Osteoblast (primary cell): ENCODE data around the gene TUSC7. TPM values are rescaled to one million over a fixed set of nuclear protein-coding genes. Genes with fewer than 3 reads are reported as not detected.

Experiments used
- DNase-seq: peaks from one replicate; pipeline ENCODE4 v3.0.0; 2011; ENCODE audit warnings: low spot score, mixed read lengths; ENCODE audit not compliant: insufficient read length; ENCODE audit errors: missing footprints
- H2AFZ ChIP-seq: 2 replicates; pipeline ENCODE4 v1.6.0; 2011; ENCODE audit warnings: mild to moderate bottlenecking, low read length
- H3K27ac ChIP-seq: 2 replicates; pipeline ENCODE4 v1.5.1; 2011; ENCODE audit warnings: mild to moderate bottlenecking, low read depth, low read length, moderate library complexity
- H3K27me3 ChIP-seq: 2 replicates; pipeline ENCODE4 v1.6.0; 2012; ENCODE audit warnings: mild to moderate bottlenecking, control low read depth, inconsistent platforms, low read length, moderate library complexity; ENCODE audit not compliant: insufficient read depth
- H3K36me3 ChIP-seq: 2 replicates; pipeline ENCODE4 v1.5.1; 2011; ENCODE audit warnings: mild to moderate bottlenecking, low read length, control low read depth, moderate library complexity; ENCODE audit not compliant: insufficient read depth
- H3K4me1 ChIP-seq: 2 replicates; pipeline ENCODE4 v1.5.1; 2011; ENCODE audit warnings: mild to moderate bottlenecking, low read length, control low read depth, moderate library complexity; ENCODE audit not compliant: insufficient read depth
- H3K4me2 ChIP-seq: 2 replicates; pipeline ENCODE4 v1.6.0; 2011; ENCODE audit warnings: mild to moderate bottlenecking, low read length; ENCODE audit not compliant: insufficient read depth
- H3K4me3 ChIP-seq: fragments of 200-600 bp; sonication (generic); 3 replicates; pipeline ENCODE4 v1.5.1; 2012; ENCODE audit warnings: mild to moderate bottlenecking, low read length, inconsistent platforms; ENCODE audit not compliant: insufficient read depth
- H3K79me2 ChIP-seq: 2 replicates; pipeline ENCODE4 v1.6.0; 2012; ENCODE audit warnings: mild to moderate bottlenecking, low read length, control low read depth, inconsistent platforms; ENCODE audit not compliant: insufficient read depth
- H3K9me3 ChIP-seq: 2 replicates; pipeline ENCODE4 v1.5.1; 2011; ENCODE audit warnings: low read depth, low read length, control low read depth
- H4K20me1 ChIP-seq: 2 replicates; pipeline ENCODE4 v1.6.0; 2012; ENCODE audit warnings: mild to moderate bottlenecking, low read length, control low read depth; ENCODE audit not compliant: insufficient read depth
- total RNA-seq: library from RNA; depleted of rRNA; stranded (reverse); fragments of >200 nt; gene quantifications from 2 replicates; pipeline ENCODE4 v1.2.3, GENCODE V29; 2012
- TF ChIP-seq, protein P1 (sequence below): IDR thresholded peaks from 2 replicates; pipeline ENCODE4 v1.5.1; 2011; ENCODE audit warnings: mild to moderate bottlenecking, low read depth, low read length, moderate library complexity; ENCODE audit errors: extremely low read depth

TUSC7 gene
- total RNA-seq, 1 donor, result not detected

DNA sequence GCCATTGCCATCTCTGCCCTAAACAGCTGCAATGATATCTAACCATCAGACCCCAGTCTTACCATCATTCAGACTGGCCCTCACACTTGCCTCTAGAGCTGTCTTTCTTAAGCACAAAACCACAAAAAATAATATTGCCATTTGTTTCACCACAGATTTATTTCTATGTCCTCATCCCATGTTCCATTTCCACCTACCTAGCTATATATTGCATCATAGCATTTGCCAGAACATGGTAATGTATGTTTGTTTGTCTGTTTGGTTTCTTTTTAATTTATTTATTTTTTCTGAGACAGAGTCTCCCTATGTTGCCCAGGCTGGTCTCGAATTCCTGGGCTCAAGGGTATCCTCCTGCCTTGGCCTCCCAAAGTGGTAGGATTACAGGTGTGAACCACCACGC is 18.5 kb upstream of the TUSC7 start:
- no peaks in the 10 kb centered on the region for H3K36me3 ChIP-seq
- H3K9me3 ChIP-seq, result no peaks in the 10 kb centered on the region
- H3K27me3 ChIP-seq, result no peaks in the 10 kb centered on the region
- TF ChIP-seq, protein P1, sequence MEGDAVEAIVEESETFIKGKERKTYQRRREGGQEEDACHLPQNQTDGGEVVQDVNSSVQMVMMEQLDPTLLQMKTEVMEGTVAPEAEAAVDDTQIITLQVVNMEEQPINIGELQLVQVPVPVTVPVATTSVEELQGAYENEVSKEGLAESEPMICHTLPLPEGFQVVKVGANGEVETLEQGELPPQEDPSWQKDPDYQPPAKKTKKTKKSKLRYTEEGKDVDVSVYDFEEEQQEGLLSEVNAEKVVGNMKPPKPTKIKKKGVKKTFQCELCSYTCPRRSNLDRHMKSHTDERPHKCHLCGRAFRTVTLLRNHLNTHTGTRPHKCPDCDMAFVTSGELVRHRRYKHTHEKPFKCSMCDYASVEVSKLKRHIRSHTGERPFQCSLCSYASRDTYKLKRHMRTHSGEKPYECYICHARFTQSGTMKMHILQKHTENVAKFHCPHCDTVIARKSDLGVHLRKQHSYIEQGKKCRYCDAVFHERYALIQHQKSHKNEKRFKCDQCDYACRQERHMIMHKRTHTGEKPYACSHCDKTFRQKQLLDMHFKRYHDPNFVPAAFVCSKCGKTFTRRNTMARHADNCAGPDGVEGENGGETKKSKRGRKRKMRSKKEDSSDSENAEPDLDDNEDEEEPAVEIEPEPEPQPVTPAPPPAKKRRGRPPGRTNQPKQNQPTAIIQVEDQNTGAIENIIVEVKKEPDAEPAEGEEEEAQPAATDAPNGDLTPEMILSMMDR, result no peak
- DNase-seq, result no peak
- H3K4me3 ChIP-seq, result no peak overlapping the region
- no peak overlapping the region for H2AFZ ChIP-seq
- H3K79me2 ChIP-seq, result no peaks in the 10 kb centered on the region
- no peaks in the 10 kb centered on the region for H3K4me1 ChIP-seq
- H4K20me1 ChIP-seq, result no peaks in the 10 kb centered on the region
- no peak overlapping the region for H3K4me2 ChIP-seq
- H3K27ac ChIP-seq, result no peak overlapping the region

DNA sequence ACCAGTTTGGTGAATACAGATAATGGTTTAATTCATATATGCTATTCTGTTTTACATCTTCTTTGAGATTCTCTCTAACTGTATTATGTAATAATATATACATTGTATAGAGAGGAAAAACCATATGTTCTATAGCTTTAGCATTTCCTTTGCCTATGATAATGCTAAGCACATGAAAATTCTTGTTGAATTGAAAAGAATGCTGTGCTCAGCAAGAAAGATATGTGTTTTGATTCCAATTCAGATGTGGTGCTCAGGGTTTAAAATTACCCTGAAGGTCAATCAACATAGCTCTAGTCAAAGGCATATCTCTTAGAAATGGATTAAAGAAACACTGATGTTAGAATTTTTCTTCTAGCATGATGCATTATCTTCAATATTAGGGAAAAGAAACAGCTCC is 8.5 kb upstream of the TUSC7 start:
- no peak for DNase-seq
- Histone ChIP-seq H2AFZ (no peak overlapping the region), H3K27me3 (no peaks in the 10 kb centered on the region), H3K4me2 (no peak overlapping the region), H3K36me3 (no peaks in the 10 kb centered on the region), H4K20me1 (no peaks in the 10 kb centered on the region), H3K4me3 (no peak overlapping the region), H3K27ac (no peak overlapping the region), H3K9me3 (no peaks in the 10 kb centered on the region), H3K4me1 (no peaks in the 10 kb centered on the region), H3K79me2 (no peaks in the 10 kb centered on the region)
- TF ChIP-seq, protein P1, result no peak

DNA sequence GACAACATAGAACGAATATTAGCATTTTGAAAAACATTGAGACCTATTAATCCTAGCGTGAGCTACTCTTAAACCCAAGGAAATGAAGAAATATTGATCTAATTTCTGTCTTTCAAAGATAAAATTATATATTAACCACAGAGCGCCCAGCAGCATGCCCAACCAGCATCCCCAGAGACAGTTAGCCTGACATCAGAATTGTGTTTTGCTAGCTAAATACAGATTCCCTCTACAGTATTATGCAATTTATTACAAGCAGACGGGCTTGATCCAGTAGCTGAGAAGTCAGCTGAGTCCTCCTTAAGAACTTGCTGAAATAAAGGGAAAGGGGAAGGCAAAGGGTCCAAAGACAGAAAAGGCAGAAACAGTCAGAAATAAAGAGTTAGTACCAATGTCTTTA is 7.2 kb upstream of the TUSC7 start:
- Histone ChIP-seq H3K36me3 (no peaks in the 10 kb centered on the region), H3K4me2 (no peak overlapping the region), H3K4me1 (no peaks in the 10 kb centered on the region), H3K9me3 (no peaks in the 10 kb centered on the region), H3K27ac (no peak overlapping the region), H3K4me3 (no peak overlapping the region), H2AFZ (no peak overlapping the region), H3K79me2 (no peaks in the 10 kb centered on the region), H3K27me3 (no peaks in the 10 kb centered on the region), H4K20me1 (no peaks in the 10 kb centered on the region)
- DNase-seq, result no peak
- TF ChIP-seq, protein P1, result no peak

DNA sequence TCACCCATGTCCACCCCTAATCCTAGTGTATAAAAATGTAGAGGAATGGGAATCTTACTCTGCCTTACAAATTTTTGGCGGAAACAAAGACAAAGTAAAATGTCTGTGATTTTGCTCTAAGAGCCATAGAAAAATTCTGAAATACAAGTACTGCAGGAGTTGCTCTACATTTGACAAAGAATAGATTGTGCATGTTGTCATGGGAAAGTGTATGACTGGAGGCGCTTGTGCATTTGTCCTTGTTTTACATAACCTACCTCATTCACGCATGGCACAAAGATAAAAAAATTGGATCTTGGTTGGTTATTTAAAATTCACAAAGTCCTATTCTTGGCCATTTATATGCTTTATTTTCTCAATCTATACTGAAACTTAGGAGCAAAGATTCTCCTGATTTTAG is 2.0 kb upstream of the TUSC7 start:
- no peaks in the 10 kb centered on the region for H3K36me3 ChIP-seq
- H3K79me2 ChIP-seq, result no peaks in the 10 kb centered on the region
- no peak for DNase-seq
- TF ChIP-seq, protein P1, result no peak
- no peaks in the 10 kb centered on the region for H3K27me3 ChIP-seq
- no peak overlapping the region for H3K4me2 ChIP-seq
- H3K9me3 ChIP-seq, result no peaks in the 10 kb centered on the region
- H3K27ac ChIP-seq, result no peak overlapping the region
- H4K20me1 ChIP-seq, result no peaks in the 10 kb centered on the region
- H2AFZ ChIP-seq, result no peak overlapping the region
- no peak overlapping the region for H3K4me3 ChIP-seq
- H3K4me1 ChIP-seq, result no peaks in the 10 kb centered on the region
